Activated CD8-positive, alpha-beta T cell treated with anti-CD3 and anti-CD28 coated beads for 36 hours (primary cell): ENCODE data around the gene PFKFB2. TPM values are rescaled to one million over a fixed set of nuclear protein-coding genes. Genes with fewer than 3 reads are reported as not detected.

ENCODE experiments used
- ATAC-seq: fragments of 200-7000 bp; cut with Tn5 transposase; one replicate; pipeline ENCODE4 v1.10.0; 2021; ENCODE audit warnings: mild to moderate bottlenecking, moderate library complexity
- CTCF ChIA-PET: fragments of 350-600 bp; sonication (Branson Sonifier 250); formaldehyde crosslinking; loops from one replicate; lab custom pipeline; 2021; ENCODE audit warnings: antibody characterized with exemption; lab: Charles Lee
- POLR2A ChIA-PET: fragments of 350-600 bp; sonication (Branson Sonifier 250); formaldehyde crosslinking; loops from one replicate; lab custom pipeline; 2021; ENCODE audit warnings: antibody characterized with exemption; lab: Charles Lee
- DNase-seq: peaks from one replicate; pipeline ENCODE4 v3.0.0-alpha.2; 2020
- H3K27ac Mint-ChIP-seq: one replicate; pipeline ENCODE4 v1.8.0; 2021; ENCODE audit warnings: mild to moderate bottlenecking, mixed read lengths
- H3K27me3 Mint-ChIP-seq: one replicate; pipeline ENCODE4 v1.8.0; 2021; ENCODE audit warnings: mixed read lengths
- H3K36me3 Mint-ChIP-seq: one replicate; pipeline ENCODE4 v1.8.0; 2021; ENCODE audit warnings: low read depth, mixed read lengths
- H3K4me1 Mint-ChIP-seq: one replicate; pipeline ENCODE4 v1.8.0; 2021; ENCODE audit warnings: low read depth, mixed read lengths
- H3K4me3 Mint-ChIP-seq: one replicate; pipeline ENCODE4 v1.8.0; 2021; ENCODE audit warnings: mild to moderate bottlenecking, moderate library complexity, mixed read lengths
- H3K9me3 Mint-ChIP-seq: one replicate; pipeline ENCODE4 v1.8.0; 2021; ENCODE audit warnings: mixed read lengths
- CTCF ChIP-seq: fragments of 200-600 bp; IDR thresholded peaks from one replicate; pipeline ENCODE4 v1.8.0; 2022; ENCODE audit warnings: antibody characterized with exemption, mild to moderate bottlenecking
- intact Hi-C: fragments of 100-400 bp; cut with micrococcal nuclease; formaldehyde crosslinking; loops from one replicate; pipeline ENCODE4 v1.10.0; 2022
- total RNA-seq, 2 experiments: library from RNA; stranded (reverse); gene quantifications; one replicate each; pipeline ENCODE4 v1.2.3, GENCODE V29; 2021

The PFKFB2 gene
- total RNA-seq, 2 experiments from 2014 or later = 3.5 to 4.3 TPM

GRCh38 chr1:207031632-207032264, 21.3 kb upstream of the PFKFB2 start:
- ChIA-PET POLR2A (no interaction called here), CTCF (interaction anchor here (0.7 to 3.3 kb wide), 6 partner anchors 8 to 167 kb away, joined by 3 to 16 read pairs (median 4); no protein-coding TSS in a partner anchor)
- Mint-ChIP-seq H3K36me3 (no peaks in the 10 kb centered on the region), H3K4me1 (no peaks in the 10 kb centered on the region), H3K9me3 (no peaks in the 10 kb centered on the region), H3K4me3 (no peak overlapping the region), H3K27ac (no peak overlapping the region), H3K27me3 (peaks cover 35% of the 10 kb centered on the region)
- intact Hi-C loops = no loop called here
- ATAC-seq (no peak), DNase-seq (no peak)
- no peak for TF ChIP-seq CTCF

GRCh38 chr1:207032528-207033017, 20.5 kb upstream of the PFKFB2 start, which contains the start of gene C1orf116:
Gene C1orf116 (minus strand): TSS chr1:207032756. CDS start chr1:207027598, 5,158 bp downstream.
- DNase-seq (no peak), ATAC-seq (no peak)
- Mint-ChIP-seq H3K36me3 (no peaks in the 10 kb centered on the region), H3K27me3 (peaks cover 29% of the 10 kb centered on the region), H3K4me3 (no peak within 1 kb of the TSS), H3K4me1 (no peaks in the 10 kb centered on the region), H3K9me3 (no peaks in the 10 kb centered on the region), H3K27ac (no peak within 1 kb of the TSS)
- ChIA-PET POLR2A (interaction anchor here (1.2 kb wide), 1 partner anchor 20 kb away, joined by 3 read pairs; the partner anchor contains the start of gene PFKFB2), CTCF (interaction anchor here (0.7 to 3.3 kb wide), 8 partner anchors 8 to 367 kb away, joined by 3 to 16 read pairs (median 4); no protein-coding TSS in a partner anchor)
- intact Hi-C loops = no loop called here
- no peak for TF ChIP-seq CTCF

GRCh38 chr1:207033302-207033701, 19.8 kb upstream of the PFKFB2 start:
- intact Hi-C loops = no loop called here
- no peak for ATAC-seq
- Mint-ChIP-seq H3K4me1 (no peaks in the 10 kb centered on the region), H3K9me3 (no peaks in the 10 kb centered on the region), H3K36me3 (no peaks in the 10 kb centered on the region), H3K27ac (no peak overlapping the region), H3K4me3 (no peak overlapping the region), H3K27me3 (peaks cover 29% of the 10 kb centered on the region)
- no peak for TF ChIP-seq CTCF
- CTCF ChIA-PET = interaction anchor here (1.0 to 3.3 kb wide), 6 partner anchors 9 to 168 kb away, joined by 3 to 16 read pairs (median 6); partner anchors contain the start of gene IL20
- DNase-seq = no peak
- POLR2A ChIA-PET = interaction anchor here (1.2 kb wide), 1 partner anchor 19 kb away, joined by 3 read pairs; the partner anchor contains the start of gene PFKFB2

- H3K9me3 Mint-ChIP-seq = no peaks in the 10 kb centered on the region
- no peaks in the 10 kb centered on the region for H3K4me1 Mint-ChIP-seq
- ATAC-seq = no peak
These were observed 18.9 kb upstream of the PFKFB2 start for GRCh38 chr1:207034208-207034607.

More at GRCh38 chr1:207034208-207034607, 18.9 kb upstream of the PFKFB2 start:
- no peak for TF ChIP-seq CTCF
- DNase-seq = no peak
- CTCF ChIA-PET = interaction anchor here (1.2 to 3.3 kb wide), 4 partner anchors 15 to 169 kb away, joined by 3 to 16 read pairs (median 10); partner anchors contain the start of gene IL20
- H3K36me3 Mint-ChIP-seq = no peaks in the 10 kb centered on the region
- H3K27ac Mint-ChIP-seq = no peak overlapping the region
- intact Hi-C loops = no loop called here
- H3K4me3 Mint-ChIP-seq = no peak overlapping the region
- peaks cover 26% of the 10 kb centered on the region for H3K27me3 Mint-ChIP-seq
- POLR2A ChIA-PET = no interaction called here
